ENCODE measurements around the gene EEF1A2. TPM values are rescaled to one million over a fixed set of nuclear protein-coding genes. Genes with fewer than 3 reads are reported as not detected.

EEF1A2 gene
- total and polyA plus RNA-seq, 12 donors: 881 to 1,465 (median 1,307) TPM

- no peak for DNase-seq
- no peak for TF ChIP-seq CTCF (IDR thresholded peaks at IDR 0.05)
- Histone ChIP-seq H3K4me1 (peaks cover 0 to 11% (median 0%) of the 10 kb centered on the region in 9 donors), H3K27me3 (peaks cover 0 to 8% (median 0%) of the 10 kb centered on the region in 7 donors), H3K9me3 (no peaks in the 10 kb centered on the region), H3K36me3 (no peaks in the 10 kb centered on the region), H3K27ac (no peak overlapping the region), H3K4me3 (no peak overlapping the region)
- 86 to 93% methylated on average over 25 to 26 of the region's 26 CpGs for WGBS, 2 donors
- intact Hi-C loops (cut with DNase I): loop anchor here in 3 of 10 donors (5.0 to 10.0 kb wide), 2 partner anchors 77 to 84 kb away; partner anchors contain the start of gene PPDPF (in 2 of the 3)
- ATAC-seq: peak in 1 of 8 donors; percentile 5
These were observed 58.4 kb downstream of the EEF1A2 start for GRCh38 chr20:63440366-63440955.

DNA sequence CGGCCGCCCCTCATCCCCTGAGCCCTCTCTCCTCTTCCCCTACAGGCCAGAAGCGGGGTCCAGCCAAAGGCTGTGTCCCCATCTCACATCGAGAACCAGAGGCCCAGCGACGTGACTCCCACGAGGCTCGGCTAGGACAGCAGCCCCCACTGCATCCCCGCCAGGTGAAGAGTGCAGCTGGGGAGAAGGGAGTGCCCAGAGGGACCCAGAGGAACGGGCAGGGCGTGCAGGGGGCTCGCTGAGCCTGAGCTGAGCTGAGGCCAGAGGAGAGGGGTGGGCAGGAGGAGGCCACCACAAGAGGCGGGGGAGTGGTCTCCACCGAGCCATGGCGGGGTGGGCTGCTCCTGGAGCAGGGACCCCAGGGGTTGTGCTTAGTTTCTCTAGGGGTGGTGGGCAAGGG is 59.0 kb downstream of the EEF1A2 start:
- no peaks in the 10 kb centered on the region for H3K9me3 ChIP-seq
- H3K27me3 ChIP-seq: peaks cover 0 to 8% (median 0%) of the 10 kb centered on the region in 7 donors
- DNase-seq (no peak), ATAC-seq (peak in 1 of 8 donors; percentile 6)
- H3K4me1 ChIP-seq: peaks cover 0 to 16% (median under 1%) of the 10 kb centered on the region in 9 donors
- H3K27ac ChIP-seq: no peak overlapping the region
- WGBS, 2 donors: 87 to 91% methylated on average over 13 to 15 of the region's 15 CpGs
- intact Hi-C loops (cut with DNase I): loop anchor here in 3 of 10 donors (5.0 to 10.0 kb wide), 2 partner anchors 77 to 85 kb away; partner anchors contain the start of gene PPDPF (in 2 of the 3)
- H3K36me3 ChIP-seq: no peaks in the 10 kb centered on the region
- TF ChIP-seq CTCF (IDR thresholded peaks at IDR 0.05): no peak
- H3K4me3 ChIP-seq: no peak overlapping the region

- DNase-seq (no peak), ATAC-seq (no peak)
- peaks cover 0 to 17% (median 5%) of the 10 kb centered on the region in 9 donors for H3K4me1 ChIP-seq
- no peak overlapping the region for H3K27ac ChIP-seq
- WGBS, 2 donors: 83 to 91% methylated on average over 12 of the region's 12 CpGs
- intact Hi-C loops (cut with DNase I): no loop called here
- H3K27me3 ChIP-seq: peaks cover 0 to 12% (median 0%) of the 10 kb centered on the region in 7 donors
- no peaks in the 10 kb centered on the region for H3K36me3 ChIP-seq
- no peak for TF ChIP-seq CTCF (IDR thresholded peaks at IDR 0.05)
- no peak overlapping the region for H3K4me3 ChIP-seq
- H3K9me3 ChIP-seq: no peaks in the 10 kb centered on the region
These were observed 60.8 kb downstream of the EEF1A2 start for GRCh38 chr20:63438121-63438520.

Other genes starting within 250 kb of the EEF1A2 start
- not detected for gene NKAIN4, start 244.6 kb downstream of the EEF1A2 start, total RNA-seq
- under 1 TPM in 1 of 2 donors, not detected in 1; 0.04 TPM for gene NKAIN4, start 244.6 kb downstream of the EEF1A2 start, polyA plus RNA-seq
- gene ARFGAP1, start 226.3 kb downstream of the EEF1A2 start, total RNA-seq: 10 to 100 TPM; 20.4 to 40.4 (median 28.4) TPM
- gene ARFGAP1, start 226.3 kb downstream of the EEF1A2 start, polyA plus RNA-seq: 10 to 100 TPM; 46.2 to 72.6 TPM
- under 1 TPM in 2 of 10 donors, not detected in 8; 0.26 to 0.30 TPM for gene COL20A1, start 205.9 kb downstream of the EEF1A2 start, total RNA-seq
- not detected for gene COL20A1, start 205.9 kb downstream of the EEF1A2 start, polyA plus RNA-seq
- gene CHRNA4, start 137.7 kb downstream of the EEF1A2 start, total RNA-seq: 1 to 10 TPM in 4 of 10 donors, under 1 TPM in 2, not detected in 4; 0.38 to 1.5 (median 1.1) TPM
- under 1 TPM; 0.06 to 0.22 TPM for gene CHRNA4, start 137.7 kb downstream of the EEF1A2 start, polyA plus RNA-seq
- gene KCNQ2, start 26.4 kb downstream of the EEF1A2 start, total RNA-seq: 1 to 10 TPM in 3 of 10 donors, under 1 TPM in 1, not detected in 6; 0.26 to 3.8 (median 1.9) TPM
- under 1 TPM in 1 of 2 donors, not detected in 1; 0.03 TPM for gene KCNQ2, start 26.4 kb downstream of the EEF1A2 start, polyA plus RNA-seq
- gene PPDPF, start 21.7 kb upstream of the EEF1A2 start, total RNA-seq: 100 to 1,000 TPM; 186 to 433 (median 269) TPM
- 100 to 1,000 TPM; 261 to 324 TPM for gene PPDPF, start 21.7 kb upstream of the EEF1A2 start, polyA plus RNA-seq
- under 1 TPM in 2 of 10 donors, not detected in 8; 0.06 to 0.28 TPM for gene PTK6, start 38.3 kb upstream of the EEF1A2 start, total RNA-seq
- gene PTK6, start 38.3 kb upstream of the EEF1A2 start, polyA plus RNA-seq: under 1 TPM in 1 of 2 donors, not detected in 1; 0.03 TPM
- gene SRMS, start 48.7 kb upstream of the EEF1A2 start, total RNA-seq: not detected
- gene SRMS, start 48.7 kb upstream of the EEF1A2 start, polyA plus RNA-seq: not detected
- gene FNDC11, start 55.1 kb upstream of the EEF1A2 start, total RNA-seq: under 1 TPM in 4 of 10 donors, not detected in 6; 0.09 to 0.23 (median 0.16) TPM
- gene FNDC11, start 55.1 kb upstream of the EEF1A2 start, polyA plus RNA-seq: under 1 TPM; 0.19 to 0.29 TPM
- 10 to 100 TPM; 10.8 to 34.3 (median 12.7) TPM for gene HELZ2, start 75.2 kb upstream of the EEF1A2 start, total RNA-seq
- 10 to 100 TPM in 1 of 2 donors, 1 to 10 TPM in 1; 4.8 to 12.2 TPM for gene HELZ2, start 75.2 kb upstream of the EEF1A2 start, polyA plus RNA-seq
- gene GMEB2, start 128.0 kb upstream of the EEF1A2 start, total RNA-seq: 1 to 10 TPM; 4.9 to 7.5 (median 5.8) TPM
- gene GMEB2, start 128.0 kb upstream of the EEF1A2 start, polyA plus RNA-seq: 1 to 10 TPM; 6.0 to 8.2 TPM
- 1 to 10 TPM; 1.7 to 9.9 (median 3.9) TPM for gene STMN3, start 154.3 kb upstream of the EEF1A2 start, total RNA-seq
- gene STMN3, start 154.3 kb upstream of the EEF1A2 start, polyA plus RNA-seq: 1 to 10 TPM; 9.7 TPM
- 10 to 100 TPM in 5 of 10 donors, 1 to 10 TPM in 5; 6.1 to 14.5 (median 10.3) TPM for gene RTEL1, start 159.2 kb upstream of the EEF1A2 start, total RNA-seq
- gene RTEL1, start 159.2 kb upstream of the EEF1A2 start, polyA plus RNA-seq: 10 to 100 TPM in 1 of 2 donors, 1 to 10 TPM in 1; 5.3 to 18.8 TPM
- 1 to 10 TPM in 4 of 10 donors, under 1 TPM in 6; 0.26 to 5.1 (median 0.57) TPM for gene TNFRSF6B, start 197.6 kb upstream of the EEF1A2 start, total RNA-seq
- 10 to 100 TPM; 11.7 to 12.5 TPM for gene TNFRSF6B, start 197.6 kb upstream of the EEF1A2 start, polyA plus RNA-seq
- gene ARFRP1, start 208.9 kb upstream of the EEF1A2 start, total RNA-seq: 10 to 100 TPM; 34.9 to 51.6 (median 38.8) TPM
- 10 to 100 TPM; 43.2 to 59.1 TPM for gene ARFRP1, start 208.9 kb upstream of the EEF1A2 start, polyA plus RNA-seq
- gene ZGPAT, start 209.0 kb upstream of the EEF1A2 start, total RNA-seq: 10 to 100 TPM; 11.8 to 21.7 (median 14.7) TPM
- 10 to 100 TPM; 26.5 to 44.7 TPM for gene ZGPAT, start 209.0 kb upstream of the EEF1A2 start, polyA plus RNA-seq
- gene LIME1, start 237.6 kb upstream of the EEF1A2 start, total RNA-seq: 1 to 10 TPM in 9 of 10 donors, under 1 TPM in 1; 0.79 to 4.1 (median 2.7) TPM
- 10 to 100 TPM in 1 of 2 donors, 1 to 10 TPM in 1; 4.9 to 15.7 TPM for gene LIME1, start 237.6 kb upstream of the EEF1A2 start, polyA plus RNA-seq
- 10 to 100 TPM; 64.4 to 85.3 (median 76.8) TPM for gene SLC2A4RG, start 240.7 kb upstream of the EEF1A2 start, total RNA-seq
- gene SLC2A4RG, start 240.7 kb upstream of the EEF1A2 start, polyA plus RNA-seq: 100 to 1,000 TPM in 1 of 2 donors, 10 to 100 TPM in 1; 36.3 to 114 TPM

Measured in heart right ventricle (tissue), 16 donors.